Activated T-helper 1 cell treated with anti-CD3 and anti-CD28 coated beads, Interleukin-2, amount 50 U/mL, for 16 hours (primary cell): ENCODE measurements around the gene SPTY2D1.

ENCODE experiments used
- DNase-seq, 2 donors: peaks; one replicate each; pipeline ENCODE4 v3.0.0-alpha.2; 2020; ENCODE audit warnings: low read depth in 1 of 2, low spot score in 1 of 2

SPTY2D1 gene

GRCh38 chr11:18563090-18563730, 70.9 kb downstream of the SPTY2D1 start:
- no peak for DNase-seq
